ENCODE results near the gene RPS28. TPM values are rescaled to one million over a fixed set of nuclear protein-coding genes. Genes with fewer than 3 reads are reported as not detected.
"Not testable (repeated sequence)": the region's sequence is repeated elsewhere in the genome, so short reads cannot be mapped to it uniquely, and the experiment has no call there.

RPS28 gene
- total RNA-seq, 1 donor, result 174 TPM

DNA sequence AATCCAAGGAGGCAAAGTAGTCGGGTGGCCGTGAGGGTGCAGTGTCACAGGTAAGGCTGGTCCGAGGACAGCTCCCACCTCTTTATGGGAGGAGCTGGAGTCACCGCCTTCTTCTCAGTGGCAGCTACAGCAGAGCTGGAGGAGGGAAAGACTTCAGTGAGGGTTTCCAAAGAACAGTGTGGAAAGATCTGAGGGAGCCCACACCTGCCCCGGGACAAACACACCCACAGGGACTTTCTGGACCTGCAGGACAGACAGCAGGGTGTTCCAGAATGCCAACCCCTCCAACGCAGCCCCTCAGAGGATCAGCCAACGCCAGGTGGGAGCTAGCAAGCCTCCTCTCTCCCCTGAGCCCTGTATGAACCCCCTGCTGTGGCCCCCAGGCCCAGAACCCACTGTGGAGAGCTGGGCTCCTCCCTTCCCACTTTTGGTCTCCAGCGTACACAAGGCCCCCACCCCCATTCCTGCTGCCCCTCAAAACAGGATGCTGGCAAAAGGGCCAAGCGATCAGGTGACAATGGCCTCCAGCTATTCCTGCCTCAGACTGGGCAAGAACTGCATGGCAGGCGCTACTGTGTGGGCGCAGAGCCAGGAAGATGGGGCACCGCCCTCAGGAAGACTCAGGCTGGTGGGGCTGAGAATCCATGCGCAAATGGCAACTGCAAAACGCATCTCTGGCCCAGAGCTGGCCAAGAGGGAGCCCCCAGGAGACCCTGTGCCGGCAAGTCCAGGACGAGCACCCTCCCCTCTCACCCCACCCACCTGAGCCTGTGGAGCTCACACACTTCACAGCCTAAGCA lies 9.6 kb upstream of the RPS28 start:
- DNase-seq (ENCODE audit: low read depth), result no peak
- H3K4me3 ChIP-seq (ENCODE audit: low read depth, low read length), result no peak overlapping the region
- TF ChIP-seq, protein P1, sequence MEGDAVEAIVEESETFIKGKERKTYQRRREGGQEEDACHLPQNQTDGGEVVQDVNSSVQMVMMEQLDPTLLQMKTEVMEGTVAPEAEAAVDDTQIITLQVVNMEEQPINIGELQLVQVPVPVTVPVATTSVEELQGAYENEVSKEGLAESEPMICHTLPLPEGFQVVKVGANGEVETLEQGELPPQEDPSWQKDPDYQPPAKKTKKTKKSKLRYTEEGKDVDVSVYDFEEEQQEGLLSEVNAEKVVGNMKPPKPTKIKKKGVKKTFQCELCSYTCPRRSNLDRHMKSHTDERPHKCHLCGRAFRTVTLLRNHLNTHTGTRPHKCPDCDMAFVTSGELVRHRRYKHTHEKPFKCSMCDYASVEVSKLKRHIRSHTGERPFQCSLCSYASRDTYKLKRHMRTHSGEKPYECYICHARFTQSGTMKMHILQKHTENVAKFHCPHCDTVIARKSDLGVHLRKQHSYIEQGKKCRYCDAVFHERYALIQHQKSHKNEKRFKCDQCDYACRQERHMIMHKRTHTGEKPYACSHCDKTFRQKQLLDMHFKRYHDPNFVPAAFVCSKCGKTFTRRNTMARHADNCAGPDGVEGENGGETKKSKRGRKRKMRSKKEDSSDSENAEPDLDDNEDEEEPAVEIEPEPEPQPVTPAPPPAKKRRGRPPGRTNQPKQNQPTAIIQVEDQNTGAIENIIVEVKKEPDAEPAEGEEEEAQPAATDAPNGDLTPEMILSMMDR (IDR thresholded peaks at IDR 0.05; ENCODE audit: insufficient read depth, low read length), result no peak

DNA sequence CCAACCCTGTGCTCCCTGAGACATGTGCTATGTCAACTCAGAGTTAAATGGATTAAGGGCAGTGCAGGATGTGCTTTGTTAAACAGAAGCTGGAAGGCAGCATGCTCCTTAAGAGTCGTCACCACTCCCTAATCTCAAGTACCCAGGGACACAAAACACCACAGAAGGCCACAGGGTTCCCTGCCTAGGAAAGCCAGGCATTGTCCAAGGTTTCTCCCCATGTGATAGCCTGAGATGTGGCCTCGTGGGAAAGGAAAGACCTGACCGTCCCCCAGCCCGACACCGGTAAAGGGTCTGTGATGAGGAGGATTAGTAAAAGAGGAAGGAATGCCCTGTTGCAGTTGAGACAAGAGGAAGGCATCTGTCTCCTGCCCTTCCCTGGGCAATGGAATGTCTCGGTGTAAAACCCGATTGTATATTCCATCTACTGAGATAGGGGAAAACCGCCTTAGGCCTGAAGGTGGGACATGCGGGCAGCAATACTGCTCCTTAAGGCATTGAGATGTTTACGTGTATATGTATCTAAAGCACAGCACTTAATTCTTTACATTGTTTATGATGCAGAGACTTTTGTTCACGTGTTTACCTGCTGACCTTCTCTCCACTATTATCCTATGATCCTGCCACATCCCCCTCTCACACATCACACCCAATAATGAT lies 6.2 kb upstream of the RPS28 start:
- not testable (repeated sequence) for DNase-seq (ENCODE audit: low read depth); H3K4me3 ChIP-seq (ENCODE audit: low read depth, low read length)

DNA sequence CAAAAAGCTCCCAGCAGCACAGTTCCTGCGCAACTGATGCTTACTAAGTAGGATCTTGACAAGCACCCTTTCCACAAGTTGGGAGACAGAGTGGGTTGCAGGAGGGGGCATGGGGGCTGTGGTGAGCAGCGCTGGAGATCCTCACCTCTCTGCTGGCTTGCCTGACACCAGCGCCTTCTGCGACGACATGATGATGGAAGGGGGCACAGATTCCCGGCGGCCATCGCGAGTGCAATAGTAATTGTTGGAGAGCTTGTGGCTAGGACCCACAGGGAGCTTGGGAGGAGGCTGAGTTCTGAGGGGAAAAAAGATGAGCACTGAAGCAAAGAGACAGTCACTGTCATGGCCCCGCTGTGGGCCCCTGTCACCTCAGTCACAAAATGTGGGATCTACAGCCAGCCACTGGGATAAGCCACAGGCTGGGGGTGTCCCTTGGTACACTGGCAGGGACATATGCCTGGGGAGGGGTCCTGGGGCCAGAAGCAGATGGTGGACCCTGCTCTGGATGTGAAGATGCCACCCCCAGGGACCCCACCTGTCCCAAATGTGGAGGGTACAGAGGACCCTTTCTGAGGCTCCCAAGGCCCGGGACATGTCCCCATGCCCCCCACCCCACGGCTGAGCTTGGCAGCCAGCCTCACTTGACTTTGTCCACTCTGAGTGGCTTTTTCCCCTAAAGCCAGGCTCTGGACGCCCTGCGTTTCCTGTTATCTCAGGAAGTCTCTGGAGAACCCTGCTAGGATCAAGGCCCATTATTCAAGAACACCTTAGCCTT lies 4.8 kb upstream of the RPS28 start:
- H3K4me3 ChIP-seq (ENCODE audit: low read depth, low read length), result no peak overlapping the region
- TF ChIP-seq, protein P1 (IDR thresholded peaks at IDR 0.05; ENCODE audit: insufficient read depth, low read length), result no peak
- no peak for DNase-seq (ENCODE audit: low read depth)

DNA sequence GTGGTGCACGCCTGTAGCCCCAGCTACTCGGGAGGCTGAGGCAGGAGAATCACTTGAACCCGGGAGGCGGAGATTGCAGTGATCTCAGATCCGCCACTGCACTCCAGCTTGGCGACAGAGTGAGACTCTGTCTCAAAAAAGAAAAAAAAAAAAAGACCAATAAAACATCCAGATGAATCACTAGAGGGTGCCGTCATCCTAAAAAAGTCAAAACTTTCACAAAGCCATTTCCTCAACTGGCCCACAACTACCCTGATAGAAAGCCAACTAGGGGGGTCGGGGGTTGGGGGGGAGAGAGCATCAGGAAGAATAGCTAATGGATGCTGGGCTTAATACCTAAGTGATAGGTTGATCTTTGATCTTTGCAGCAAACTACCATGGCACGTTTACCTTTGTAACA lies 2.5 kb upstream of the RPS28 start:
- not testable (repeated sequence) for H3K4me3 ChIP-seq (ENCODE audit: low read depth, low read length); DNase-seq (ENCODE audit: low read depth)

DNA sequence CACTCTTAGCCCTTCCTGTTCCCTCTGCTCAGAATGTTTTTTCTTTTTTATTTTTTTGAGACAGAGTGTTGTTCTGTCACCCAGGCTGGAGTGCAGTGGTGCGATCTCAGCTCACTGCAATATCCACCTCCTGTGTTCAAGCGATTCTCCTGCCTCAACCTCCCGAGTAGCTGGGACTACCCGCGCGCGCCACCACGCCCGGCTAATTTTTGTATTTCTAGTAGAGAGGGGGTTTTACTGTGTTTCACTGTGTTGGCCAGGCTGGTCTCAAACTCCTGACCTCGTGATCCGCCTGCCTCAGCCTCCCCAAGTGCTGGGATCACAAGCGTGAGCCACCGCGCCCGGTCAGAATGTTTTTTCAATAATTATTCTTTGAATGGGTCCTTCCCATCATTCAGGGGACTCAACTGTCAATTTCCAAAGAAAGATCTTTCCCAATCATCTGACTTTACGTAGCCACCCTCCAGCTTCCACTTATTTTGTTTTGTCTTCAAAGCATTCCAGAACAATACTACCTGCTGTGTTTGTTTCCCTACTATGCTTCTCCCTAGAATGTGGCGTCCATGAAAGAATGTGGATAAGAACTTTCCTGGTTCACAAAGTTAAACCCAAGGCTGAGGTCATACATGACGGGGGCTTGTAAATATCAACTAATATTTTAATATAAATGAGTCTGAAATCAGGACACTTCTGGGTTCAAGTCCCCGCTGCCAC lies 1.3 kb upstream of the RPS28 start:
- DNase-seq (ENCODE audit: low read depth), result no peak
- TF ChIP-seq, protein P1 (IDR thresholded peaks at IDR 0.05; ENCODE audit: insufficient read depth, low read length), result no peak
- H3K4me3 ChIP-seq (ENCODE audit: low read depth, low read length), result peak overlapping the region; percentile 99

DNA sequence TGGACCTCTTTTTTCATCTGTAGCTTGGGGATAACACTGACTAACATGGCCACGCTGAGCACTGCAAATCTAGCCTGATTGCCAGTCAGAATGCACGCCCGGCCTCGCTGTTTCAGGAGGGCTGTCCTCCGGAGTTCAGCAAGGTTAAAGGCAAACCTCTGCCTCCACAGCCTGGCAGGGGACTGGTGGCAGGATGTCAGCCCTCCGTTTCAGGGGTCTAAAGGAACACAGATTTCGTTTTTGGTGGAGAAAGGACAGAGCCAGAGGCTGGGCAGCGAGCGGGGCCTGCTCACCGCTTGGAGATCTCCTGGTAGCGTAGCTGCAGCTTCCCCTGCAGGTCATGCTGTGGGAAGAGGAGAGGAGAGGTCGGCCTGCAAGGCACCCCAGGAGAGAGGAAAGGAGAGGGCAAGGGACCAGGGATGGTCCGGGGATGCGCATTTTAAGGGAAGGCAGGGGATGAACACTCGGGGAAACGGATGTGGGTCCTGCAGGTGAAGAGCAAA lies 681 bp upstream of the RPS28 start:
- TF ChIP-seq, protein P1 (IDR thresholded peaks at IDR 0.05; ENCODE audit: insufficient read depth, low read length), result no peak
- DNase-seq (ENCODE audit: low read depth), result no peak
- peak overlapping the region; percentile 99 for H3K4me3 ChIP-seq (ENCODE audit: low read depth, low read length)

DNA sequence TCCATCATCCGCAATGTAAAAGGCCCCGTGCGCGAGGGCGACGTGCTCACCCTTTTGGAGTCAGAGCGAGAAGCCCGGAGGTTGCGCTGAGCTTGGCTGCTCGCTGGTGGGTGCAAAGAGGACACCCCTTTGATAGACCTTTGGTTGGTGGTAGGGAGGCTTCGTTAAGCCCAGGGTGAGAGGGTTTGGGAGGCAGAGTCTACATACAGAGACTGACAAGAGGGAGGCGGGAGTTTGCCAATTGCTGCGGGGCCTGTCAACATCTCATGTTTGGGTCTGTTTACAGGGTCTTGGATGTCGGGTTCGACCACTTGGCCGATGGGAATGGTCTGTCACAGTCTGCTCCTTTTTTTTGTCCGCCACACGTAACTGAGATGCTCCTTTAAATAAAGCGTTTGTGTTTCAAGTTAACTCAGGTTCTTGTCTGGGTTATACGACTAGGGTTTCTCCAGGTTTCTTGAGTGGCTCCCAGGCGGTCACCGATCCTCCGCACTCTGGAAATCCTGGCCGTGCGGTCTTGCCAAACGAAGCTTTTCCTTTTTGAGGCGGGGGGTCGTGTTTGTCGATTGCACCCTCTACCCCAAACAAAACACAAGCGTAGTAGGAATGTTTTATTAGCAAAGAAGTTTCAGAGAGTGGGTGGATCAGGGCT lies 816 bp downstream of the RPS28 start:
- DNase-seq (ENCODE audit: low read depth), result no peak
- H3K4me3 ChIP-seq (ENCODE audit: low read depth, low read length), result peak overlapping the region; percentile 99
- TF ChIP-seq, protein P1 (IDR thresholded peaks at IDR 0.05; ENCODE audit: insufficient read depth, low read length), result no peak

Measured in fibroblast of the aortic adventitia (primary cell).